T-cell (primary cell): Measurements from ENCODE around the gene HTRA1. TPM values are rescaled to one million over a fixed set of nuclear protein-coding genes. Genes with fewer than 3 reads are reported as not detected.

Experiments
- ATAC-seq, 4 experiments: fragments of 200-7000 bp in 3 of 4; fragments of 150-1000 bp in 1 of 4; cut with Tn5 transposase; replicated peaks in 1 of 4; 1 replicate in 3 of 4; 2 replicates in 1 of 4; pipeline ENCODE4 v1.10.0; 2021; ENCODE audit warnings: moderate library complexity in 3 of 4, mild to moderate bottlenecking in 2 of 4, moderate number of reproducible peaks in 1 of 4
- CTCF ChIA-PET, 2 donors: fragments of 300-600 bp; sonication (Branson Sonifier 250); formaldehyde crosslinking; loops; one replicate each; lab custom pipeline; 2022; ENCODE audit warnings: antibody characterized with exemption in 2 of 2; lab: Charles Lee
- POLR2A ChIA-PET, 2 donors: fragments of 300-600 bp; sonication (Branson Sonifier 250); formaldehyde crosslinking; loops; one replicate each; lab custom pipeline; 2022; ENCODE audit warnings: antibody characterized with exemption in 2 of 2; lab: Charles Lee
- DNase-seq, 35 experiments: peaks; one replicate each; pipeline versions ENCODE4 v3.0.0 to v3.0.0-alpha.2; 2013 to 2023
- H3K27ac ChIP-seq: one replicate; pipeline ENCODE4 v1.5.1; 2013; ENCODE audit warnings: low read length
- H3K27me3 ChIP-seq, 2 experiments: replicated peaks in 1 of 2; 1 replicate in 1 of 2; 2 replicates in 1 of 2; pipeline versions ENCODE4 v1.6.1 to v1.7.0; 2013; ENCODE audit warnings: low read length in 1 of 2, mixed read lengths in 1 of 2; ENCODE audit not compliant: control insufficient read depth in 2 of 2, insufficient read depth in 2 of 2; ENCODE audit errors: extremely low read depth in 1 of 2
- H3K36me3 ChIP-seq, 2 donors: 1 replicate in 1 of 2; 2 replicates in 1 of 2; pipeline versions ENCODE4 v1.6.1 to v1.7.0; 2013; ENCODE audit warnings: low read length in 1 of 2; ENCODE audit not compliant: control insufficient read depth in 2 of 2, insufficient read depth in 1 of 2; ENCODE audit errors: extremely low read depth in 1 of 2
- H3K4me1 ChIP-seq, 2 experiments: 1 replicate in 1 of 2; 2 replicates in 1 of 2; pipeline versions ENCODE4 v1.6.1 to v1.7.0; 2013; ENCODE audit warnings: low read length in 2 of 2, mixed read lengths in 1 of 2; ENCODE audit not compliant: insufficient read depth in 2 of 2, control insufficient read depth in 1 of 2; ENCODE audit errors: extremely low read depth in 1 of 2
- H3K4me3 ChIP-seq, 2 donors: 1 replicate in 1 of 2; 2 replicates in 1 of 2; pipeline versions ENCODE4 v1.5.1 to v1.7.0; 2013; ENCODE audit warnings: mild to moderate bottlenecking in 2 of 2, low read length in 1 of 2, moderate library complexity in 1 of 2; ENCODE audit not compliant: control insufficient read depth in 1 of 2; ENCODE audit errors: extremely low read depth in 1 of 2
- H3K9me3 ChIP-seq: 2 replicates; pipeline ENCODE4 v1.7.0; 2013
- H3K27ac Mint-ChIP-seq, 2 donors: one replicate each; pipeline ENCODE4 v1.8.0; 2020 to 2021; ENCODE audit warnings: mild to moderate bottlenecking in 2 of 2, mixed read lengths in 2 of 2
- H3K27me3 Mint-ChIP-seq, 2 donors: one replicate each; pipeline ENCODE4 v1.8.0; 2021 to 2022; ENCODE audit warnings: mixed read lengths in 2 of 2
- H3K36me3 Mint-ChIP-seq: one replicate; pipeline ENCODE4 v1.8.0; 2021; ENCODE audit warnings: mixed read lengths
- H3K4me1 Mint-ChIP-seq, 3 donors: one replicate each; pipeline ENCODE4 v1.8.0; 2020 to 2022; ENCODE audit warnings: mixed read lengths in 3 of 3, mild to moderate bottlenecking in 1 of 3
- H3K4me3 Mint-ChIP-seq, 3 donors: one replicate each; pipeline ENCODE4 v1.8.0; 2020 to 2022; ENCODE audit warnings: mild to moderate bottlenecking in 3 of 3, mixed read lengths in 3 of 3, moderate library complexity in 3 of 3
- H3K9me3 Mint-ChIP-seq, 3 donors: one replicate each; pipeline ENCODE4 v1.8.0; 2020 to 2022; ENCODE audit warnings: mixed read lengths in 3 of 3
- WGBS: methylation state at CpG from one replicate; pipeline ENCODE4 v1.1.5; 2013; ENCODE audit warnings: missing lambda C conversion rate; ENCODE audit not compliant: insufficient coverage; 5-methylcytosine and 5-hydroxymethylcytosine counted together
- total RNA-seq, 35 experiments: library from RNA in 6 of 35; stranded (reverse) in 6 of 35; fragments of 120-200 nt in 1 of 35; gene quantifications; one replicate each; pipeline versions ENCODE4 v1.2.1 to v1.2.4 and lab custom pipeline; 2013 to 2026

Gene HTRA1
- total RNA-seq, 5 donors from 2014 or later (not counting 1 experiment from before 2014, with no cell fraction given): 0.51 to 0.56 (median 0.55) TPM; not detected in 2

DNA sequence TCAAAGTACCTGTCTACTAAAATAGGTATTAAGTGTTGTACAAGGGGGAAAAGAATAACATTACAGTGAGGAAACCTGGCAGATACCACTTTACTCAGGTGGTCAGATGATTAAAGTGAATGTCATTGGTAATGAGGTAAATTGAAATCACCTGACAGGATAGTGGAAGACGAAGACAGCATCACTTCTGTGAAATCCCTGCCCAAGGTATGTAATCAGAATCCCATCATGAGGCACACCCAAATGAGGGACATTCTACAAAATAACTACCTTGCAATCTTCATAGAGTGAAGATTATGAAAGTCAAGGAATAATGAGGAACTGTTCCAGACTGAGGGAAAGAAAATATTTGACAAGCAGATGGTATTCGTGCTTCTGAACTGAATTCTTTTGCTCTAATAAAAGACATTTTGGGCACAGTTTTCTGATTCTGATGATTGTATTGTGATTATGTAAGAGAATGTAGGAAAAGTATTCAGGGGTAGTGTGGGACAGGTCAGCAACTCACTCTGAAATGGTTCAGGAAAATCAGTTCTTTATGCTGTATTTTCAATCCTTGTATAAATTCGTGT is 40.2 kb upstream of the HTRA1 start:
- Histone ChIP-seq H3K27me3 (no peaks in the 10 kb centered on the region), H3K27ac (peak overlapping the region; percentile 57), H3K4me3 (no peak overlapping the region), H3K9me3 (no peaks in the 10 kb centered on the region), H3K36me3 (peaks cover 0 to 9% of the 10 kb centered on the region in 2 donors), H3K4me1 (peaks cover 43 to 44% of the 10 kb centered on the region in 2 experiments)
- 89% methylated on average over 1 of the region's 3 CpGs for WGBS
- peak in 1 of 4 experiments; percentile 43 for ATAC-seq
- ChIA-PET POLR2A (interaction anchor here in 1 of 2 donors (0.6 kb wide), 1 partner anchor 48 kb away, joined by 3 read pairs; no protein-coding TSS in a partner anchor), CTCF (interaction anchor here in 1 of 2 donors (0.8 to 1.4 kb wide), 2 partner anchors 7 to 10 kb away, joined by 3 read pairs; no protein-coding TSS in a partner anchor)
- peak in 2 of 35 experiments; percentile 9 to 40 for DNase-seq
- peak overlapping the region; percentile 90 to 94 for H3K27ac Mint-ChIP-seq
- H3K4me3 Mint-ChIP-seq: peak overlapping the region in 2 of 3 donors; percentile 5 to 53
- H3K4me1 Mint-ChIP-seq: peaks cover 52 to 81% (median 79%) of the 10 kb centered on the region in 3 donors
- no peaks in the 10 kb centered on the region for H3K9me3 Mint-ChIP-seq
- peaks cover 31% of the 10 kb centered on the region for H3K36me3 Mint-ChIP-seq
- H3K27me3 Mint-ChIP-seq: no peaks in the 10 kb centered on the region

DNA sequence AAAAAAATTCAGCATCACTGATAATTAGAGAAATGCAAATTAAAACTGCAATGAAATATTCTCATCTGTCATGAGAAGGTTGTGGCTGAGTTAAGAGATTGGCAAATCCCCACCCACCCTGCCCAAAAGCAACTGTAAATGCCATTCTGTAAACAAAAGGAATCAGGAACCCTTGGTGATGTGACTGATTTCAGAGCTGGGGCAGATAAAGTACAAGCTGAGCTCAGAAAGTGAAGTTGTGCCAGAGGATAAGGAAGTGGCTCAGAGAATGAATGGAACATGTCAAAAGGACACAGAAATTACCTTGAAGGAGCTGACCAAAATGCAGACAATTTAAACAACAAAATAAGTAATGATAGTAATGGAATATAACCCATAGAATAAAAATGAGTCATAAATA is 39.6 kb upstream of the HTRA1 start:
- Mint-ChIP-seq H3K27me3 (no peaks in the 10 kb centered on the region), H3K27ac (peak overlapping the region; percentile 85 to 91), H3K36me3 (peaks cover 32% of the 10 kb centered on the region), H3K9me3 (no peaks in the 10 kb centered on the region), H3K4me1 (peaks cover 47 to 77% (median 75%) of the 10 kb centered on the region in 3 donors), H3K4me3 (no peak overlapping the region)
- Histone ChIP-seq H3K36me3 (peaks cover 0 to 10% of the 10 kb centered on the region in 2 donors), H3K4me3 (no peak overlapping the region), H3K27me3 (no peaks in the 10 kb centered on the region), H3K9me3 (no peaks in the 10 kb centered on the region), H3K4me1 (peaks cover 39 to 40% of the 10 kb centered on the region in 2 experiments), H3K27ac (peak overlapping the region; percentile 57)
- ATAC-seq: no peak
- POLR2A ChIA-PET: no interaction called here
- CTCF ChIA-PET: interaction anchor here (0.6 to 1.4 kb wide), 4 partner anchors 8 to 1975 kb away, joined by 3 to 4 read pairs (median 3); no protein-coding TSS in a partner anchor
- no peak for DNase-seq

DNA sequence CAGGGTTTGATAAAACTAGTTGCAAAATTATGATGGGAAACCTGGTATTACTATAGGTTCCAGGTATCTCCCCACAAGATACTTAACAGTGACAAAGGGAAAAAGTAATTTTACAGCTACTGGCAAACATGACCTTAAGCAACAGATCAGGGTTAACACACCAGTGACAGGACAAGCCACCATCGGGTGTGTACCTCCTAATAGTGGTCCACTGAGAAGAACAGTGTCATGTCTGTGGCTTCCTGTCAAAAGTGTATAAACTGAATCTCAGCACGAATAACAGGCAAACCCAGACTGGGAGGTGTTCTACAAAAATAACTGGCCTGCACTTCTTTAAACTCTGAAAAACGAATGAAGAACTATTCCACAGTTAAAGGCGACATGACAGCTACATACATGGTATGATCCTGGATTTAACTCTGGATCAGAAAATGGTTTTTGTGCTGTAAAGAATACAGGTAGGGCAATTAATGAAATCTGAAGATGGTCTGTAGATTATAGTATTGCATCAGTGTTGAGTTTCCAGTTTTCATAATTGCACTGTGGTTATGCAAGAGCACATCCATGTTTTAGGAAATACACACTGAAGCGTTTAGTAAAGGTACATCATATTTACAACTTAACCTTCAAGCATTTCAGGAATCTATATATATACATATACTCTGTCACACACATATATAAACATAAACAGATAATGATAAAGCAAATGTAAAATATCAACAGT is 38.9 kb upstream of the HTRA1 start:
- peak overlapping the region; percentile 57 for H3K27ac ChIP-seq
- H3K27me3 Mint-ChIP-seq: no peaks in the 10 kb centered on the region
- H3K9me3 ChIP-seq: no peaks in the 10 kb centered on the region
- peaks cover 0 to 12% of the 10 kb centered on the region in 2 donors for H3K36me3 ChIP-seq
- H3K27me3 ChIP-seq: no peaks in the 10 kb centered on the region
- peak; percentile 75 to 92 (median 83) for ATAC-seq
- H3K4me1 ChIP-seq: peaks cover 37 to 38% of the 10 kb centered on the region in 2 experiments
- WGBS: 0% methylated on average over 2 of the region's 5 CpGs
- peaks cover 47 to 77% (median 75%) of the 10 kb centered on the region in 3 donors for H3K4me1 Mint-ChIP-seq
- H3K9me3 Mint-ChIP-seq: no peaks in the 10 kb centered on the region
- peak overlapping the region in 2 of 3 donors; percentile 39 to 48 for H3K4me3 Mint-ChIP-seq
- no peak overlapping the region for H3K4me3 ChIP-seq
- peaks cover 37% of the 10 kb centered on the region for H3K36me3 Mint-ChIP-seq
- CTCF ChIA-PET: interaction anchor here (0.6 to 1.4 kb wide), 5 partner anchors 9 to 1974 kb away, joined by 3 to 4 read pairs (median 3); no protein-coding TSS in a partner anchor
- DNase-seq: peak in 26 of 35 experiments; percentile 2 to 57 (median 20)
- POLR2A ChIA-PET: no interaction called here
- peak overlapping the region; percentile 85 to 91 for H3K27ac Mint-ChIP-seq

DNA sequence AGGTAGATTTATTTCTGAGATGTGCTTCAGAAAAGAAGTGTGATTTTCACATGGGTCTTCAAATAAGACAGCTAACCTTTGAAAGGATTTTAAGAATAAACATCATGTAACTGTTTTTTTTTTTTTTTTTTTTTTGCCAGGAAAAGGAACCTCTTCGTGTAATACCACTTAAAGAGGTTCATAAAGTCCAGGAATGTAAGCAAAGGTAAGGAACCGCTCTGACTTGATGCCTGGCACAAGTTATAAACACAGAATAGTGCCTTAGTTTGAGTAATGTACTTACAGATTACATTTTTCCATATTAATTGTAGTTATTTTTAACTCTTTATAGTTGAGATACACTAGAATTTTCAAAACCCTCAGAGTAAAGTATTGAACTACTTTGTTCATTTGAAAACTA is 37.3 kb upstream of the HTRA1 start:
- DNase-seq (no peak), ATAC-seq (no peak)
- Histone ChIP-seq H3K4me1 (peaks cover 26 to 32% of the 10 kb centered on the region in 2 experiments), H3K9me3 (no peaks in the 10 kb centered on the region), H3K4me3 (no peak overlapping the region), H3K36me3 (peaks cover 0 to 11% of the 10 kb centered on the region in 2 donors), H3K27ac (peak overlapping the region; percentile 21), H3K27me3 (no peaks in the 10 kb centered on the region)
- CTCF ChIA-PET: interaction anchor here (0.5 to 1.2 kb wide), 4 partner anchors 11 to 281 kb away, joined by 3 to 7 read pairs (median 5); no protein-coding TSS in a partner anchor
- H3K4me1 Mint-ChIP-seq: peaks cover 40 to 67% (median 65%) of the 10 kb centered on the region in 3 donors
- peak overlapping the region; percentile 45 to 72 for H3K27ac Mint-ChIP-seq
- WGBS: no CpG with 5 or more reads among the region's 2 CpGs
- H3K27me3 Mint-ChIP-seq: no peaks in the 10 kb centered on the region
- H3K9me3 Mint-ChIP-seq: no peaks in the 10 kb centered on the region
- POLR2A ChIA-PET: no interaction called here
- peaks cover 34% of the 10 kb centered on the region for H3K36me3 Mint-ChIP-seq
- H3K4me3 Mint-ChIP-seq: no peak overlapping the region

DNA sequence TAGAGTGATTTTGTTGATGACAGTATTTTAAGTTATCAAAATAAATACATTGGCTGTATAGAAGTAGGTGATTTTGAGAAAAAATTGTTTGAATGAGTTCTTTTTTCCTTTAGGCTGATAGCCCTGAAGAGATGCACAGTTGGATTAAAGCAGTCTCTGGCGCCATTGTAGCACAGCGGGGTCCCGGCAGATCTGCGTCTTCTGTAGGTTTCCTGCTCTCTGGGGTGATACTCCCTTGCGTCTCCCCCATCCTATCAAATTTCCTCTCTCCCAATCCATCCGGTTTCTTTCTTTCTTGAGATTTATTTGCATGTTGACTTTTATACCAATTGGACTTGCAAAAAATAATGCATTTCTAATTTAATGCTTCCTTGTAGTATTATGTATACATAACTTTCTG is 34.5 kb upstream of the HTRA1 start:
- peak overlapping the region; percentile 83 to 87 for H3K27ac Mint-ChIP-seq
- peaks cover 25 to 42% (median 40%) of the 10 kb centered on the region in 3 donors for H3K4me1 Mint-ChIP-seq
- ATAC-seq (no peak), DNase-seq (no peak)
- peaks cover 31% of the 10 kb centered on the region for H3K36me3 Mint-ChIP-seq
- ChIA-PET POLR2A (no interaction called here), CTCF (no interaction called here)
- H3K4me1 ChIP-seq: peaks cover 4 to 15% of the 10 kb centered on the region in 2 experiments
- no peaks in the 10 kb centered on the region for H3K9me3 Mint-ChIP-seq
- peak overlapping the region in 1 of 3 donors; percentile 25 for H3K4me3 Mint-ChIP-seq
- WGBS: 100% methylated on average over 1 of the region's 6 CpGs
- no peaks in the 10 kb centered on the region for H3K9me3 ChIP-seq
- H3K27me3 ChIP-seq: no peaks in the 10 kb centered on the region
- no peak overlapping the region for H3K27ac ChIP-seq
- no peaks in the 10 kb centered on the region for H3K27me3 Mint-ChIP-seq
- no peak overlapping the region for H3K4me3 ChIP-seq
- peaks cover 0 to 24% of the 10 kb centered on the region in 2 donors for H3K36me3 ChIP-seq

DNA sequence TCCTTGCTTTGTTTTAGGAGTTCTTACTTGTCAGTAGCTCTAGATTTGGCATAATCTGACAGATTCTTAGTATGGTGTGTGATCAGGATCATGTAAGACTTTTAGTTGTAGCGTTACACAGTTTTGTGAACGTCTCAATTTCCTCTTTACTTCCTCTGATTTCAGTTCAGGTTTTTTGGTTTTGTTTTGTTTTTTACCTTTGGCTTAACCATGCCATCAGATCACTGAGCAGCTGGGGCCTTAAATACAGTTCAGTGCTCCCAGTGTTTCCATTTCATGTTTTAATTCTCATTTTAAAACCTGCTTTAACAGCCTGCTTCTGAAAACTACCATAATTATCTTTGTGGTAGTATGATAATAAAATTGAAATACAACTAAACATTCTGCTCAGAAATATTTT is 34.1 kb upstream of the HTRA1 start:
- H3K27ac Mint-ChIP-seq: peak overlapping the region; percentile 83 to 87
- Histone ChIP-seq H3K27me3 (no peaks in the 10 kb centered on the region), H3K4me1 (peaks cover 4 to 14% of the 10 kb centered on the region in 2 experiments), H3K4me3 (no peak overlapping the region), H3K27ac (no peak overlapping the region), H3K9me3 (no peaks in the 10 kb centered on the region), H3K36me3 (peaks cover 0 to 24% of the 10 kb centered on the region in 2 donors)
- no peaks in the 10 kb centered on the region for H3K27me3 Mint-ChIP-seq
- WGBS: no CpG with 5 or more reads among the region's 2 CpGs
- peaks cover 20 to 37% (median 35%) of the 10 kb centered on the region in 3 donors for H3K4me1 Mint-ChIP-seq
- POLR2A ChIA-PET: no interaction called here
- H3K9me3 Mint-ChIP-seq: no peaks in the 10 kb centered on the region
- peak in 1 of 4 experiments; percentile 27 for ATAC-seq
- no peak for DNase-seq
- H3K4me3 Mint-ChIP-seq: peak overlapping the region in 1 of 3 donors; percentile 25
- H3K36me3 Mint-ChIP-seq: peaks cover 31% of the 10 kb centered on the region
- CTCF ChIA-PET: no interaction called here
